Neural progenitor cell (in vitro differentiated cells): ENCODE measurements around the gene NDUFB5. TPM values are rescaled to one million over a fixed set of nuclear protein-coding genes. Genes with fewer than 3 reads are reported as not detected.

Experiments used
- DNase-seq: peaks from one replicate; pipeline ENCODE4 v3.0.0-alpha.2; 2016; ENCODE audit warnings: low spot score
- H2AFZ ChIP-seq: fragments of 200-600 bp; sonication (generic); replicated peaks from 2 replicates; pipeline ENCODE4 v1.6.1; 2016; ENCODE audit warnings: antibody characterized with exemption
- H3F3A ChIP-seq: fragments of 200-600 bp; sonication (generic); 2 replicates; pipeline ENCODE4 v1.6.1; 2016; ENCODE audit warnings: antibody characterized with exemption, low read depth
- H3K27ac ChIP-seq: fragments of 200-600 bp; sonication (generic); 2 replicates; pipeline ENCODE4 v1.5.1; 2016; ENCODE audit warnings: mild to moderate bottlenecking
- H3K27me3 ChIP-seq: fragments of 200-600 bp; sonication (generic); 2 replicates; pipeline ENCODE4 v1.6.1; 2016; ENCODE audit warnings: mild to moderate bottlenecking, moderate library complexity
- H3K36me3 ChIP-seq: fragments of 200-600 bp; sonication (generic); 2 replicates; pipeline ENCODE4 v1.5.1; 2016
- H3K4me1 ChIP-seq: fragments of 200-600 bp; sonication (generic); 2 replicates; pipeline ENCODE4 v1.6.1; 2016; ENCODE audit warnings: mixed run types
- H3K4me2 ChIP-seq: fragments of 200-600 bp; sonication (generic); 2 replicates; pipeline ENCODE4 v1.6.1; 2016
- H3K4me3 ChIP-seq: fragments of 200-600 bp; sonication (generic); 2 replicates; pipeline ENCODE4 v1.5.1; 2016
- H3K79me2 ChIP-seq: fragments of 200-600 bp; sonication (generic); 2 replicates; pipeline ENCODE4 v1.6.1; 2016; ENCODE audit warnings: low read depth
- H3K9ac ChIP-seq: fragments of 200-600 bp; sonication (generic); 2 replicates; pipeline ENCODE4 v1.6.1; 2016
- H3K9me3 ChIP-seq: fragments of 200-600 bp; sonication (generic); 2 replicates; pipeline ENCODE4 v1.5.1; 2016; ENCODE audit warnings: low read depth
- H4K20me1 ChIP-seq: fragments of 200-600 bp; sonication (generic); 2 replicates; pipeline ENCODE4 v1.6.1; 2016; ENCODE audit warnings: low read depth
- H3K27ac Mint-ChIP-seq: 3 replicates; pipeline ENCODE4 v1.8.0; 2021; ENCODE audit warnings: mixed read lengths
- H3K27me3 Mint-ChIP-seq: 2 replicates; pipeline ENCODE4 v1.8.0; 2022; ENCODE audit warnings: low read depth, mild to moderate bottlenecking, inconsistent platforms, moderate library complexity, mixed read lengths; ENCODE audit not compliant: insufficient read depth
- H3K36me3 Mint-ChIP-seq: 3 replicates; pipeline ENCODE4 v1.8.0; 2021; ENCODE audit warnings: mixed read lengths
- H3K4me1 Mint-ChIP-seq: 3 replicates; pipeline ENCODE4 v1.8.0; 2021; ENCODE audit warnings: mixed read lengths
- H3K4me3 Mint-ChIP-seq: 3 replicates; pipeline ENCODE4 v1.8.0; 2021; ENCODE audit warnings: mild to moderate bottlenecking, moderate library complexity, mixed read lengths
- H3K9me3 Mint-ChIP-seq: 3 replicates; pipeline ENCODE4 v1.8.0; 2020; ENCODE audit warnings: mixed read lengths
- CTCF ChIP-seq: fragments of 200-600 bp; sonication (generic); IDR thresholded peaks from 2 replicates; pipeline ENCODE4 v1.5.1; 2017; ENCODE audit warnings: antibody characterized with exemption, mild to moderate bottlenecking
- EZH2 ChIP-seq: fragments of 200-600 bp; sonication (generic); IDR thresholded peaks from 2 replicates; pipeline ENCODE4 v1.6.1; 2017; ENCODE audit warnings: antibody characterized with exemption, mild to moderate bottlenecking, moderate library complexity
- EZH2phosphoT487 ChIP-seq: fragments of 200-600 bp; sonication (generic); IDR thresholded peaks from 2 replicates; pipeline ENCODE4 v1.6.1; 2017; ENCODE audit warnings: antibody characterized with exemption
- total RNA-seq: library from RNA; depleted of rRNA; stranded (reverse); fragments of >200 nt; gene quantifications from 2 replicates; pipeline ENCODE4 v1.2.3, GENCODE V29; 2015; ENCODE audit warnings: low replicate concordance

NDUFB5 gene
- total RNA-seq, 1 donor from 2014 or later: 193 TPM

- Mint-ChIP-seq H3K27me3 (peaks cover 2% of the 10 kb centered on the region), H3K27ac (no peak overlapping the region), H3K4me3 (no peak overlapping the region), H3K9me3 (no peaks in the 10 kb centered on the region), H3K4me1 (peaks cover 6% of the 10 kb centered on the region), H3K36me3 (peaks cover 24% of the 10 kb centered on the region)
- H3K9me3 ChIP-seq: no peaks in the 10 kb centered on the region
- no peak for TF ChIP-seq EZH2phosphoT487
- no peak for TF ChIP-seq EZH2
- TF ChIP-seq CTCF: no peak
- H3K4me3 ChIP-seq: no peak overlapping the region
- DNase-seq: no peak
- no peak overlapping the region for H3K9ac ChIP-seq
- no peak overlapping the region for H3K27ac ChIP-seq
- peaks cover 99% of the 10 kb centered on the region for H3K79me2 ChIP-seq
- H4K20me1 ChIP-seq: peaks cover 50% of the 10 kb centered on the region
- peaks cover 7% of the 10 kb centered on the region for H3K4me1 ChIP-seq
- no peaks in the 10 kb centered on the region for H3K36me3 ChIP-seq
- no peak overlapping the region for H2AFZ ChIP-seq
- H3K27me3 ChIP-seq: no peaks in the 10 kb centered on the region
- no peak overlapping the region for H3K4me2 ChIP-seq
- peaks cover 7% of the 10 kb centered on the region for H3F3A ChIP-seq
These were observed 66.7 kb downstream of the NDUFB5 start for GRCh38 chr3:179671309-179671708.

GRCh38 chr3:179671747-179672242, 67.2 kb downstream of the NDUFB5 start:
- Histone ChIP-seq H3K9me3 (no peaks in the 10 kb centered on the region), H3K27me3 (no peaks in the 10 kb centered on the region), H4K20me1 (peaks cover 49% of the 10 kb centered on the region), H3K27ac (no peak overlapping the region), H3K4me1 (peaks cover 2% of the 10 kb centered on the region), H3K36me3 (no peaks in the 10 kb centered on the region), H2AFZ (no peak overlapping the region), H3K4me2 (no peak overlapping the region), H3F3A (peaks cover 3% of the 10 kb centered on the region), H3K9ac (no peak overlapping the region), H3K4me3 (no peak overlapping the region), H3K79me2 (peaks cover 100% of the 10 kb centered on the region)
- peaks cover 2% of the 10 kb centered on the region for H3K27me3 Mint-ChIP-seq
- peaks cover 24% of the 10 kb centered on the region for H3K36me3 Mint-ChIP-seq
- no peak for DNase-seq
- H3K4me3 Mint-ChIP-seq: no peak overlapping the region
- no peaks in the 10 kb centered on the region for H3K9me3 Mint-ChIP-seq
- peaks cover 3% of the 10 kb centered on the region for H3K4me1 Mint-ChIP-seq
- TF ChIP-seq EZH2: no peak
- TF ChIP-seq EZH2phosphoT487: no peak
- no peak for TF ChIP-seq CTCF
- H3K27ac Mint-ChIP-seq: no peak overlapping the region

- H3K4me1 ChIP-seq: no peaks in the 10 kb centered on the region
- H3K27ac Mint-ChIP-seq: no peak overlapping the region
- H3K36me3 Mint-ChIP-seq: peaks cover 24% of the 10 kb centered on the region
- no peak overlapping the region for H3K4me3 Mint-ChIP-seq
- H3K79me2 ChIP-seq: peaks cover 99% of the 10 kb centered on the region
- peaks cover 2% of the 10 kb centered on the region for H3K27me3 Mint-ChIP-seq
- H3K9me3 ChIP-seq: no peaks in the 10 kb centered on the region
- peaks cover 43% of the 10 kb centered on the region for H4K20me1 ChIP-seq
- H3F3A ChIP-seq: no peaks in the 10 kb centered on the region
- H3K4me3 ChIP-seq: no peak overlapping the region
- H3K4me1 Mint-ChIP-seq: no peaks in the 10 kb centered on the region
- no peaks in the 10 kb centered on the region for H3K9me3 Mint-ChIP-seq
- no peak overlapping the region for H3K9ac ChIP-seq
- no peak overlapping the region for H2AFZ ChIP-seq
- TF ChIP-seq CTCF (no peak), EZH2 (no peak), EZH2phosphoT487 (no peak)
- DNase-seq: no peak
- H3K27me3 ChIP-seq: no peaks in the 10 kb centered on the region
- no peak overlapping the region for H3K4me2 ChIP-seq
- no peaks in the 10 kb centered on the region for H3K36me3 ChIP-seq
- no peak overlapping the region for H3K27ac ChIP-seq
These were observed 68.3 kb downstream of the NDUFB5 start for GRCh38 chr3:179672918-179673317.
